ENCODE results near the gene VASN.

GRCh38 chr16:4361033-4361943, 10.4 kb upstream of the VASN start:
- no peak for TF ChIP-seq SP1 (IDR thresholded peaks at IDR 0.05)
- TF ChIP-seq LEF1 (IDR thresholded peaks at IDR 0.05; ENCODE audit: borderline replicate concordance) = no peak
- no peak for TF ChIP-seq HDGF (IDR thresholded peaks at IDR 0.05; ENCODE audit: borderline replicate concordance)
- TF ChIP-seq SUZ12 (IDR thresholded peaks at IDR 0.05) = no peak
- TF ChIP-seq FOXK2 (IDR thresholded peaks at IDR 0.05) = no peak
- TF ChIP-seq ELF4 (IDR thresholded peaks at IDR 0.05) = no peak
